K562 (cell line): ENCODE measurements around the gene FUT9. TPM values are rescaled to one million over a fixed set of nuclear protein-coding genes. Genes with fewer than 3 reads are reported as not detected.

Experiments used
- ATAC-seq: fragments of 200-7000 bp; cut with Tn5 transposase; 3 replicates; pipeline ENCODE4 v1.9.1; 2020; ENCODE audit warnings: moderate library complexity
- BruUV-seq: library from RNA; stranded (reverse); fragments of 400-500 nt; replicated peaks from 2 replicates; lab custom pipeline; 2021; lab: Mats Ljungman, UMichigan
- CTCF ChIA-PET: fragments of 300-600 bp; formaldehyde crosslinking; extraction: SDS; loops from one replicate; lab custom pipeline; 2021; ENCODE audit warnings: low intra/inter-chr PET ratio; lab: Yijun Ruan, JAX
- POLR2A ChIA-PET: fragments of 300-600, 350-650 bp; sonication (Branson Sonifier 250); formaldehyde crosslinking; extraction: SDS; loops from one replicate; lab custom pipeline; 2021; ENCODE audit warnings: antibody characterized with exemption, inconsistent platforms; lab: Yijun Ruan, JAX
- DNase-seq, 4 experiments: peaks; one replicate each; pipeline versions ENCODE4 v3.0.0 to v3.0.0-alpha.2; 2011 to 2018; ENCODE audit warnings: low spot score in 3 of 4, mixed read lengths in 3 of 4; ENCODE audit errors: extremely low read depth in 1 of 4
- FAIRE-seq: peaks from 2 replicates; lab custom pipeline; 2011; peaks lifted over from hg19 to GRCh38; lab: Jason Lieb, UNC
- H2AFZ ChIP-seq: 2 replicates; pipeline ENCODE4 v1.6.0; 2011; ENCODE audit warnings: low read depth, low read length, control low read depth, inconsistent platforms
- H3K27ac ChIP-seq: fragments of 200-600 bp; 3 replicates; pipeline ENCODE4 v1.8.0; 2011; ENCODE audit warnings: low read depth, mild to moderate bottlenecking, control low read depth, inconsistent platforms, low read length, moderate library complexity, mixed read lengths; ENCODE audit errors: extremely low read depth
- H3K27me3 ChIP-seq, 2 experiments: fragments of 300-600 bp in 1 of 2; 2 replicates in 1 of 2; 3 replicates in 1 of 2; pipeline versions ENCODE4 v1.6.0 to v1.8.0; 2011; ENCODE audit warnings: inconsistent platforms in 2 of 2, low read length in 2 of 2, mild to moderate bottlenecking in 1 of 2, mixed read lengths in 1 of 2, moderate library complexity in 1 of 2; ENCODE audit not compliant: control insufficient read depth in 2 of 2, insufficient read depth in 2 of 2
- H3K36me3 ChIP-seq: fragments of 300-600 bp; 3 replicates; pipeline ENCODE4 v1.8.0; 2011; ENCODE audit warnings: mild to moderate bottlenecking, low read length, inconsistent platforms; ENCODE audit not compliant: control insufficient read depth, insufficient read depth
- H3K4me1 ChIP-seq, 2 experiments: fragments of 200-600 bp in 1 of 2; replicated peaks in 1 of 2; 2 replicates in 1 of 2; 3 replicates in 1 of 2; pipeline versions ENCODE4 v1.5.1 to v1.8.0; 2011; ENCODE audit warnings: inconsistent platforms in 2 of 2, low read length in 2 of 2, mild to moderate bottlenecking in 1 of 2, mixed read lengths in 1 of 2, moderate library complexity in 1 of 2; ENCODE audit not compliant: control insufficient read depth in 2 of 2, insufficient read depth in 2 of 2
- H3K4me2 ChIP-seq: 2 replicates; pipeline ENCODE4 v1.6.1; 2011; ENCODE audit warnings: low read length, control low read depth, inconsistent platforms, mixed read lengths; ENCODE audit not compliant: insufficient read depth
- H3K4me3 ChIP-seq: fragments of 200-600 bp; sonication (generic), shearing (Covaris generic); 2 replicates; pipeline ENCODE4 v1.5.1; 2016; ENCODE audit warnings: control low read depth, inconsistent platforms
- H3K79me2 ChIP-seq: fragments of 200-600 bp; 3 replicates; pipeline ENCODE4 v1.8.0; 2011; ENCODE audit warnings: low read length, inconsistent platforms; ENCODE audit not compliant: control insufficient read depth, insufficient read depth
- H3K9ac ChIP-seq, 2 experiments: 2 replicates each; pipeline versions ENCODE4 v1.6.0 to v1.6.1; 2011; ENCODE audit warnings: low read depth in 2 of 2, low read length in 2 of 2, control low read depth in 1 of 2, inconsistent platforms in 1 of 2, mild to moderate bottlenecking in 1 of 2, mixed read lengths in 1 of 2; ENCODE audit not compliant: insufficient read depth in 1 of 2
- H3K9me1 ChIP-seq: one replicate; pipeline ENCODE4 v1.6.0; 2011; ENCODE audit warnings: inconsistent platforms, mild to moderate bottlenecking, low read length, moderate library complexity; ENCODE audit not compliant: control insufficient read depth, insufficient read depth
- H3K9me3 ChIP-seq: replicated peaks from 2 replicates; pipeline ENCODE4 v1.5.1; 2011; ENCODE audit warnings: low read depth, low read length, inconsistent platforms; ENCODE audit not compliant: control insufficient read depth, insufficient read depth
- H4K20me1 ChIP-seq: replicated peaks from 2 replicates; pipeline ENCODE4 v1.6.1; 2011; ENCODE audit warnings: low read length, inconsistent platforms, mixed read lengths; ENCODE audit not compliant: control insufficient read depth, insufficient read depth
- ARNT ChIP-seq, 2 experiments: fragments of 450-650 bp; IDR thresholded peaks; 2 replicates each; pipeline ENCODE4 v1.6.1; 2016; ENCODE audit warnings: mild to moderate bottlenecking in 1 of 2
- FOSL1 ChIP-seq: fragments of 200-800 bp; sonication (Bioruptor generic); conservative IDR thresholded peaks from 2 replicates; pipeline ENCODE4 v1.6.1; 2016; ENCODE audit warnings: missing genetic modification characterization, missing compliant biosample characterization
- JUNB ChIP-seq: fragments of 450-650 bp; formaldehyde crosslinking; conservative IDR thresholded peaks from 2 replicates; pipeline ENCODE4 v1.4.0; 2020; ENCODE audit warnings: mild to moderate bottlenecking
- KDM4B ChIP-seq, 2 experiments: fragments of 450-650 bp in 1 of 2; sonication (generic) in 1 of 2; IDR thresholded peaks; 2 replicates each; pipeline ENCODE4 v1.6.1; 2016 to 2017; ENCODE audit warnings: borderline replicate concordance in 2 of 2, antibody characterized with exemption in 1 of 2, low read depth in 1 of 2, mild to moderate bottlenecking in 1 of 2
- SAFB ChIP-seq: fragments of 200-400 bp; formaldehyde crosslinking; IDR thresholded peaks from 2 replicates; pipeline ENCODE4 v1.6.1; 2017; ENCODE audit warnings: low read depth, low read length, borderline replicate concordance
- SIN3A ChIP-seq, 2 experiments: fragments of 150-350 bp in 1 of 2; IDR thresholded peaks; 2 replicates each; pipeline ENCODE4 v1.6.1; 2011 to 2016; ENCODE audit warnings: borderline replicate concordance in 2 of 2, low read depth in 2 of 2, low read length in 2 of 2, mild to moderate bottlenecking in 2 of 2, moderate library complexity in 2 of 2; ENCODE audit not compliant: control insufficient read depth in 1 of 2
- SMARCA4 ChIP-seq: fragments of 450-650 bp; IDR thresholded peaks from 2 replicates; pipeline ENCODE4 v1.6.1; 2016
- SMARCA5 ChIP-seq: fragments of 450-650 bp; IDR thresholded peaks from 2 replicates; pipeline ENCODE4 v1.6.1; 2016
- SRSF7 ChIP-seq: fragments of 200-400 bp; formaldehyde crosslinking; optimal IDR thresholded peaks from 2 replicates; pipeline ENCODE3; 2017; ENCODE audit warnings: mild to moderate bottlenecking, low read depth, low read length
- ZBTB26 ChIP-seq: fragments of 450-650 bp; formaldehyde crosslinking; IDR thresholded peaks from 2 replicates; pipeline ENCODE4 v1.4.0; 2022; ENCODE audit warnings: missing genetic modification characterization
- ZNF143 ChIP-seq: sonication (generic); formaldehyde crosslinking; IDR thresholded peaks from 2 replicates; pipeline ENCODE4 v1.9.0; 2022; ENCODE audit warnings: mild to moderate bottlenecking, missing genetic modification reagents
- ZNF408 ChIP-seq: fragments of 250-450 bp; sonication (Bioruptor Pico); IDR thresholded peaks from 2 replicates; pipeline ENCODE4 v1.4.0; 2020; ENCODE audit warnings: low read depth, mild to moderate bottlenecking, moderate library complexity
- ZZZ3 ChIP-seq: fragments of 450-650 bp; IDR thresholded peaks from 2 replicates; pipeline ENCODE4 v1.6.1; 2016; ENCODE audit warnings: antibody characterized with exemption, mild to moderate bottlenecking, moderate library complexity
- WGBS: fragments of 100-300 bp; shearing (Covaris generic); methylation state at CpG from one replicate; pipeline ENCODE4 v1.1.6; 2016; ENCODE audit warnings: low coverage, mixed read lengths; ENCODE audit not compliant: insufficient coverage; ENCODE audit errors: missing lambda C conversion rate; 5-methylcytosine and 5-hydroxymethylcytosine counted together
- in situ Hi-C: fragments of 300-500 bp; cut with MboI; formaldehyde crosslinking; loops from 4 replicates; pipeline ENCODE4 v1.15.0; 2018; ENCODE audit warnings: inconsistent platforms, mixed read lengths
- intact Hi-C: fragments of 100-400 bp; cut with micrococcal nuclease; formaldehyde crosslinking; loops from 2 replicates; pipeline ENCODE4 v1.14.2; 2022
- polyA plus RNA-seq, 8 experiments: library from polyadenylated mRNA; depleted of rRNA in 4 of 8; stranded (reverse) in 5 of 8; unstranded in 3 of 8; fragments of >200 nt; fragmentation: Nextera tagmentation in 2 of 8; fragmentation: Illumina TruSeq in 1 of 8; extraction: Ambion mirVana in 2 of 8; extraction: Trizol in 1 of 8; gene quantifications; 2 replicates each; pipeline versions ENCODE4 v1.2.1 to v1.2.3, GENCODE V29; 2011 to 2014; ENCODE audit warnings: inconsistent platforms in 1 of 8, missing spikeins in 1 of 8
- total RNA-seq, 7 experiments: library from RNA; depleted of rRNA in 6 of 7; stranded (reverse); fragments of >200 nt in 6 of 7; fragmentation: Illumina TruSeq in 2 of 7; extraction: Trizol in 2 of 7; gene quantifications; 2 replicates each; pipeline versions ENCODE4 v1.2.1 to v1.2.3, GENCODE V29; 2011 to 2021; ENCODE audit warnings: low replicate concordance in 1 of 7
- TF ChIP-seq, protein P1 (sequence below): fragments of 450-650 bp; conservative IDR thresholded peaks from 2 replicates; pipeline ENCODE4 v1.6.1; 2016; ENCODE audit warnings: missing genetic modification characterization, low read depth, mild to moderate bottlenecking, missing compliant biosample characterization, moderate library complexity
- TF ChIP-seq, protein P2 (sequence below): sonication (generic); formaldehyde crosslinking; IDR thresholded peaks from 2 replicates; pipeline ENCODE4 v1.8.0; 2022; ENCODE audit warnings: mild to moderate bottlenecking, low read depth, missing genetic modification reagents

The FUT9 gene
- total and polyA plus RNA-seq, 9 of the 15 experiments (the other 6 are each of a cell fraction or from before 2014, with no cell fraction given), result not detected

- ChIA-PET POLR2A (no interaction called here), CTCF (no interaction called here)
- Histone ChIP-seq H4K20me1 (no peaks in the 10 kb centered on the region), H3K9me1 (no peaks in the 10 kb centered on the region), H3K4me2 (no peak overlapping the region), H3K79me2 (no peaks in the 10 kb centered on the region), H3K36me3 (no peaks in the 10 kb centered on the region), H2AFZ (no peak overlapping the region), H3K9me3 (no peaks in the 10 kb centered on the region), H3K4me3 (no peak overlapping the region), H3K27me3 (no peaks in the 10 kb centered on the region), H3K9ac (no peak overlapping the region), H3K4me1 (no peaks in the 10 kb centered on the region), H3K27ac (no peak overlapping the region)
- intact Hi-C loops, result no loop called here
- DNase-seq, result no peak
- TF ChIP-seq FOSL1 (tag) (no peak), KDM4B (IDR thresholded peaks at IDR 0.05; ENCODE audit: borderline replicate concordance in 2 of 2, low read depth in 1 of 2) (no peak), ARNT (IDR thresholded peaks at IDR 0.05) (no peak), ZNF143 (CRISPR knock-in tag) (no peak), SRSF7 (no peak), SMARCA4 (no peak), ZZZ3 (no peak), JUNB (CRISPR knock-in tag) (no peak)
- ATAC-seq, result no peak
- no TSS peak for BruUV-seq
- in situ Hi-C loops, result no loop called here
- 0% methylated on average over 4 of the region's 4 CpGs for WGBS
- FAIRE-seq, result no peak
Measured at GRCh38 chr6:96104910-96105309, 89.1 kb downstream of the FUT9 start.

GRCh38 chr6:96110878-96111277 lies 95.1 kb downstream of the FUT9 start:
- Histone ChIP-seq H4K20me1 (no peaks in the 10 kb centered on the region), H3K4me1 (no peaks in the 10 kb centered on the region), H3K79me2 (no peaks in the 10 kb centered on the region), H3K27me3 (no peaks in the 10 kb centered on the region), H3K4me3 (no peak overlapping the region), H3K27ac (no peak overlapping the region), H3K4me2 (no peak overlapping the region), H3K9me1 (no peaks in the 10 kb centered on the region), H3K9me3 (no peaks in the 10 kb centered on the region), H3K9ac (no peak overlapping the region), H2AFZ (no peak overlapping the region), H3K36me3 (no peaks in the 10 kb centered on the region)
- ChIA-PET CTCF (no interaction called here), POLR2A (no interaction called here)
- no TSS peak for BruUV-seq
- WGBS, result 0% methylated on average over 2 of the region's 2 CpGs
- no peak for ATAC-seq
- no peak for DNase-seq
- intact Hi-C loops (no loop called here), in situ Hi-C loops (no loop called here)
- no peak for FAIRE-seq
- TF ChIP-seq ZBTB26 (no peak), ZNF408 (no peak), SIN3A (IDR thresholded peaks at IDR 0.05; ENCODE audit: borderline replicate concordance in 2 of 2, control insufficient read depth in 1 of 2, low read depth in 2 of 2, low read length in 2 of 2) (no peak), SMARCA5 (no peak), SAFB (no peak)
- TF ChIP-seq, protein P1, sequence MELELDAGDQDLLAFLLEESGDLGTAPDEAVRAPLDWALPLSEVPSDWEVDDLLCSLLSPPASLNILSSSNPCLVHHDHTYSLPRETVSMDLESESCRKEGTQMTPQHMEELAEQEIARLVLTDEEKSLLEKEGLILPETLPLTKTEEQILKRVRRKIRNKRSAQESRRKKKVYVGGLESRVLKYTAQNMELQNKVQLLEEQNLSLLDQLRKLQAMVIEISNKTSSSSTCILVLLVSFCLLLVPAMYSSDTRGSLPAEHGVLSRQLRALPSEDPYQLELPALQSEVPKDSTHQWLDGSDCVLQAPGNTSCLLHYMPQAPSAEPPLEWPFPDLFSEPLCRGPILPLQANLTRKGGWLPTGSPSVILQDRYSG, result no peak
- TF ChIP-seq, protein P2, sequence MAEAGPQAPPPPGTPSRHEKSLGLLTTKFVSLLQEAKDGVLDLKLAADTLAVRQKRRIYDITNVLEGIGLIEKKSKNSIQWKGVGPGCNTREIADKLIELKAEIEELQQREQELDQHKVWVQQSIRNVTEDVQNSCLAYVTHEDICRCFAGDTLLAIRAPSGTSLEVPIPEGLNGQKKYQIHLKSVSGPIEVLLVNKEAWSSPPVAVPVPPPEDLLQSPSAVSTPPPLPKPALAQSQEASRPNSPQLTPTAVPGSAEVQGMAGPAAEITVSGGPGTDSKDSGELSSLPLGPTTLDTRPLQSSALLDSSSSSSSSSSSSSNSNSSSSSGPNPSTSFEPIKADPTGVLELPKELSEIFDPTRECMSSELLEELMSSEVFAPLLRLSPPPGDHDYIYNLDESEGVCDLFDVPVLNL, result no peak
